GM12878 (cell line): ENCODE results near the gene CD58. TPM values are rescaled to one million over a fixed set of nuclear protein-coding genes. Genes with fewer than 3 reads are reported as not detected.

ENCODE experiments used
- BHLHE40 ChIP-seq, 2 experiments: fragments of 450-650 bp in 1 of 2; IDR thresholded peaks; 2 replicates each; pipeline ENCODE4 v1.6.1; 2011 to 2017; ENCODE audit warnings: low read depth in 2 of 2, borderline replicate concordance in 1 of 2, improper control_type of control experiment in 1 of 2, low read length in 1 of 2, mild to moderate bottlenecking in 1 of 2
- BMI1 ChIP-seq: fragments of 450-650 bp; IDR thresholded peaks from 2 replicates; pipeline ENCODE4 v1.6.1; 2016; ENCODE audit warnings: mild to moderate bottlenecking, moderate library complexity, borderline replicate concordance
- BRCA1 ChIP-seq: IDR thresholded peaks from 2 replicates; pipeline ENCODE4 v1.6.1; 2011; ENCODE audit warnings: low read depth, low read length, improper control_type of control experiment
- CEBPB ChIP-seq, 2 experiments: fragments of 150-350 bp in 1 of 2; IDR thresholded peaks; 2 replicates each; pipeline ENCODE4 v1.6.1; 2012 to 2014; ENCODE audit warnings: low read depth in 2 of 2, low read length in 2 of 2, borderline replicate concordance in 1 of 2, inconsistent platforms in 1 of 2
- CHD4 ChIP-seq: fragments of 200-600 bp; sonication (generic); IDR thresholded peaks from 2 replicates; pipeline ENCODE4 v1.6.1; 2016; ENCODE audit warnings: mild to moderate bottlenecking
- EED ChIP-seq: sonication (generic); IDR thresholded peaks from 2 replicates; pipeline ENCODE4 v1.6.1; 2016; ENCODE audit warnings: antibody characterized with exemption, low read depth
- IKZF2 ChIP-seq, 2 experiments: fragments of 450-650 bp; IDR thresholded peaks; 2 replicates each; pipeline ENCODE4 v1.6.1; 2017; ENCODE audit warnings: mild to moderate bottlenecking in 2 of 2, moderate library complexity in 2 of 2
- JUNB ChIP-seq: IDR thresholded peaks from 2 replicates; pipeline ENCODE4 v1.6.1; 2016; ENCODE audit warnings: antibody characterized with exemption, mild to moderate bottlenecking
- MEF2A ChIP-seq: IDR thresholded peaks from 2 replicates; pipeline ENCODE4 v1.6.1; 2011; ENCODE audit warnings: low read depth, mild to moderate bottlenecking, low read length, moderate library complexity; ENCODE audit not compliant: insufficient read depth
- MTA3 ChIP-seq: IDR thresholded peaks from 2 replicates; pipeline ENCODE4 v1.6.1; 2012; ENCODE audit warnings: low read length, inconsistent platforms, borderline replicate concordance
- NFIC ChIP-seq: IDR thresholded peaks from 2 replicates; pipeline ENCODE4 v1.6.1; 2012; ENCODE audit warnings: low read depth, mild to moderate bottlenecking, inconsistent platforms, low read length, moderate library complexity
- NR2C1 ChIP-seq: fragments of 450-650 bp; IDR thresholded peaks from 2 replicates; pipeline ENCODE4 v1.6.1; 2017; ENCODE audit warnings: antibody characterized with exemption, mild to moderate bottlenecking, moderate library complexity
- PML ChIP-seq: IDR thresholded peaks from 2 replicates; pipeline ENCODE4 v1.6.1; 2012; ENCODE audit warnings: low read length, inconsistent platforms
- SUPT20H ChIP-seq: IDR thresholded peaks from 2 replicates; pipeline ENCODE4 v1.6.1; 2011; ENCODE audit warnings: low read depth, mild to moderate bottlenecking, low read length, moderate library complexity, borderline replicate concordance; ENCODE audit not compliant: control insufficient read depth
- TAF1 ChIP-seq: IDR thresholded peaks from 2 replicates; pipeline ENCODE4 v1.6.1; 2011; ENCODE audit warnings: mild to moderate bottlenecking, low read depth, low read length, borderline replicate concordance
- TCF3 ChIP-seq: IDR thresholded peaks from 2 replicates; pipeline ENCODE4 v1.6.1; 2012; ENCODE audit warnings: low read depth, mild to moderate bottlenecking, low read length, borderline replicate concordance; ENCODE audit not compliant: insufficient read depth
- ZBTB11 ChIP-seq: fragments of 450-650 bp; formaldehyde crosslinking; IDR thresholded peaks from 2 replicates; pipeline ENCODE4 v1.5.0; 2022; ENCODE audit warnings: mild to moderate bottlenecking, missing genetic modification characterization
- ZNF384 ChIP-seq: IDR thresholded peaks from 2 replicates; pipeline ENCODE4 v1.6.1; 2012; ENCODE audit warnings: low read depth, mild to moderate bottlenecking, low read length, improper control_type of control experiment, borderline replicate concordance
- polyA plus RNA-seq, 11 experiments: library from polyadenylated mRNA; depleted of rRNA in 4 of 11; unstranded in 6 of 11; stranded (reverse) in 5 of 11; fragments of >200 nt; fragmentation: Nextera tagmentation in 4 of 11; fragmentation: Illumina TruSeq in 1 of 11; extraction: Ambion mirVana in 4 of 11; extraction: Trizol in 1 of 11; gene quantifications; 1 replicate in 1 of 11; 2 replicates in 10 of 11; pipeline versions ENCODE4 v1.2.1 to v1.2.3, GENCODE V29; 2011 to 2016; ENCODE audit warnings: inconsistent platforms in 2 of 11, missing spikeins in 2 of 11, low read depth in 1 of 11
- total RNA-seq, 4 experiments: library from RNA; depleted of rRNA in 3 of 4; stranded (reverse); fragments of >200 nt in 3 of 4; fragmentation: Illumina TruSeq in 1 of 4; extraction: Trizol in 1 of 4; gene quantifications; 2 replicates each; pipeline versions ENCODE4 v1.2.1 to v1.2.3, GENCODE V29; 2013 to 2021
- TF ChIP-seq, protein P1 (sequence below): fragments of 450-650 bp; IDR thresholded peaks from 2 replicates; pipeline ENCODE4 v1.6.1; 2018; ENCODE audit warnings: mild to moderate bottlenecking, low read depth, moderate library complexity; ENCODE audit not compliant: partially characterized antibody
- TF ChIP-seq, protein P2 (sequence below): fragments of 150-350 bp; IDR thresholded peaks from 2 replicates; pipeline ENCODE4 v1.6.1; 2014; ENCODE audit warnings: mild to moderate bottlenecking, low read depth, low read length

Gene CD58
- total and polyA plus RNA-seq, 10 of the 15 experiments (the other 5 are each of a cell fraction or from before 2014, with no cell fraction given) = 70.4 to 252 (median 129) TPM

- TF ChIP-seq EED = peak; percentile 99
- peak; percentile 63; the same call in 1 of the 2 replicates for TF ChIP-seq MEF2A
- TF ChIP-seq SUPT20H = no peak
- TF ChIP-seq TCF3 = peak; percentile 74
- TF ChIP-seq JUNB = peak; percentile 80
- no peak for TF ChIP-seq TAF1
- TF ChIP-seq MTA3 = peak; percentile 74; the same call in 1 of the 2 replicates
- TF ChIP-seq ZNF384 = peak; percentile 72
- TF ChIP-seq CHD4 = no peak
- TF ChIP-seq, protein P1, sequence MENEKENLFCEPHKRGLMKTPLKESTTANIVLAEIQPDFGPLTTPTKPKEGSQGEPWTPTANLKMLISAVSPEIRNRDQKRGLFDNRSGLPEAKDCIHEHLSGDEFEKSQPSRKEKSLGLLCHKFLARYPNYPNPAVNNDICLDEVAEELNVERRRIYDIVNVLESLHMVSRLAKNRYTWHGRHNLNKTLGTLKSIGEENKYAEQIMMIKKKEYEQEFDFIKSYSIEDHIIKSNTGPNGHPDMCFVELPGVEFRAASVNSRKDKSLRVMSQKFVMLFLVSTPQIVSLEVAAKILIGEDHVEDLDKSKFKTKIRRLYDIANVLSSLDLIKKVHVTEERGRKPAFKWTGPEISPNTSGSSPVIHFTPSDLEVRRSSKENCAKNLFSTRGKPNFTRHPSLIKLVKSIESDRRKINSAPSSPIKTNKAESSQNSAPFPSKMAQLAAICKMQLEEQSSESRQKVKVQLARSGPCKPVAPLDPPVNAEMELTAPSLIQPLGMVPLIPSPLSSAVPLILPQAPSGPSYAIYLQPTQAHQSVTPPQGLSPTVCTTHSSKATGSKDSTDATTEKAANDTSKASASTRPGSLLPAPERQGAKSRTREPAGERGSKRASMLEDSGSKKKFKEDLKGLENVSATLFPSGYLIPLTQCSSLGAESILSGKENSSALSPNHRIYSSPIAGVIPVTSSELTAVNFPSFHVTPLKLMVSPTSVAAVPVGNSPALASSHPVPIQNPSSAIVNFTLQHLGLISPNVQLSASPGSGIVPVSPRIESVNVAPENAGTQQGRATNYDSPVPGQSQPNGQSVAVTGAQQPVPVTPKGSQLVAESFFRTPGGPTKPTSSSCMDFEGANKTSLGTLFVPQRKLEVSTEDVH = no peak
- TF ChIP-seq BRCA1 = no peak
- 0 out of 2 replicates have a peak, but pooled peaks have one; percentile 29 for TF ChIP-seq BMI1
- TF ChIP-seq BHLHE40 (IDR thresholded peaks at IDR 0.05; ENCODE audit: borderline replicate concordance in 1 of 2, low read depth in 2 of 2, low read length in 1 of 2) = peak; percentile 63 to 78; a peak in 3 of 4 replicates
- 0 out of 4 replicates have a peak, but pooled peaks of 1 of the 2 experiments have one; percentile 28 for TF ChIP-seq CEBPB (IDR thresholded peaks at IDR 0.05; ENCODE audit: borderline replicate concordance in 1 of 2, low read depth in 2 of 2, low read length in 2 of 2)
- peak; percentile 98 for TF ChIP-seq NFIC
- TF ChIP-seq IKZF2 (IDR thresholded peaks at IDR 0.05) = peak; percentile 92 to 93
- TF ChIP-seq PML = peak; percentile 70
- TF ChIP-seq, protein P2, sequence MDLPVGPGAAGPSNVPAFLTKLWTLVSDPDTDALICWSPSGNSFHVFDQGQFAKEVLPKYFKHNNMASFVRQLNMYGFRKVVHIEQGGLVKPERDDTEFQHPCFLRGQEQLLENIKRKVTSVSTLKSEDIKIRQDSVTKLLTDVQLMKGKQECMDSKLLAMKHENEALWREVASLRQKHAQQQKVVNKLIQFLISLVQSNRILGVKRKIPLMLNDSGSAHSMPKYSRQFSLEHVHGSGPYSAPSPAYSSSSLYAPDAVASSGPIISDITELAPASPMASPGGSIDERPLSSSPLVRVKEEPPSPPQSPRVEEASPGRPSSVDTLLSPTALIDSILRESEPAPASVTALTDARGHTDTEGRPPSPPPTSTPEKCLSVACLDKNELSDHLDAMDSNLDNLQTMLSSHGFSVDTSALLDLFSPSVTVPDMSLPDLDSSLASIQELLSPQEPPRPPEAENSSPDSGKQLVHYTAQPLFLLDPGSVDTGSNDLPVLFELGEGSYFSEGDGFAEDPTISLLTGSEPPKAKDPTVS = no peak
- TF ChIP-seq ZBTB11 (CRISPR knock-in tag) = no peak
- no peak for TF ChIP-seq NR2C1
Observed at GRCh38 chr1:116544588-116545358, 26.1 kb downstream of the CD58 start (continued).
